CD4-positive, alpha-beta T cell (primary cell): ENCODE results near the gene AMZ1. TPM values are rescaled to one million over a fixed set of nuclear protein-coding genes. Genes with fewer than 3 reads are reported as not detected.

Source experiments
- ATAC-seq: fragments of 200-7000 bp; cut with Tn5 transposase; one replicate; pipeline ENCODE4 v1.10.0; 2022; ENCODE audit warnings: mild to moderate bottlenecking; ENCODE audit not compliant: poor library complexity
- CTCF ChIA-PET: fragments of 350-600 bp; sonication (Branson Sonifier 250); formaldehyde crosslinking; loops from one replicate; lab custom pipeline; 2021; ENCODE audit warnings: antibody characterized with exemption, inconsistent platforms; lab: Charles Lee
- POLR2A ChIA-PET: fragments of 350-600 bp; sonication (Branson Sonifier 250); formaldehyde crosslinking; loops from one replicate; lab custom pipeline; 2021; ENCODE audit warnings: antibody characterized with exemption, inconsistent platforms; lab: Charles Lee
- DNase-seq, 14 experiments: peaks; one replicate each; pipeline ENCODE4 v3.0.0-alpha.2; 2013 to 2020; ENCODE audit warnings: mixed read lengths in 2 of 14
- H3K27ac ChIP-seq, 2 donors: one replicate each; pipeline versions ENCODE4 v1.5.1 to v1.7.0; 2013; ENCODE audit warnings: low read length in 2 of 2, low read depth in 1 of 2, mild to moderate bottlenecking in 1 of 2
- H3K27me3 ChIP-seq, 2 experiments: 1 replicate in 1 of 2; 2 replicates in 1 of 2; pipeline versions ENCODE4 v1.6.1 to v1.7.0; 2013; ENCODE audit warnings: low read length in 2 of 2, control low read depth in 1 of 2, mild to moderate bottlenecking in 1 of 2, moderate library complexity in 1 of 2; ENCODE audit not compliant: insufficient read depth in 2 of 2, control insufficient read depth in 1 of 2
- H3K36me3 ChIP-seq: one replicate; pipeline ENCODE4 v1.6.1; 2013; ENCODE audit warnings: low read length, control low read depth; ENCODE audit not compliant: insufficient read depth
- H3K4me1 ChIP-seq: one replicate; pipeline ENCODE4 v1.6.1; 2013; ENCODE audit warnings: low read length, control low read depth; ENCODE audit not compliant: insufficient read depth
- H3K4me3 ChIP-seq: one replicate; pipeline ENCODE4 v1.5.1; 2013; ENCODE audit warnings: mild to moderate bottlenecking, low read length, moderate library complexity
- H3K9me3 ChIP-seq, 2 experiments: 1 replicate in 1 of 2; 2 replicates in 1 of 2; pipeline versions ENCODE4 v1.6.1 to v1.7.0; 2013; ENCODE audit warnings: low read length in 2 of 2, mild to moderate bottlenecking in 2 of 2, control low read depth in 1 of 2, moderate library complexity in 1 of 2; ENCODE audit not compliant: control insufficient read depth in 1 of 2, insufficient read depth in 1 of 2
- H3K27ac Mint-ChIP-seq: one replicate; pipeline ENCODE4 v1.8.0; 2020; ENCODE audit warnings: mixed read lengths
- H3K27me3 Mint-ChIP-seq: one replicate; pipeline ENCODE4 v1.8.0; 2021; ENCODE audit warnings: mixed read lengths
- H3K36me3 Mint-ChIP-seq: one replicate; pipeline ENCODE4 v1.8.0; 2021; ENCODE audit warnings: low read depth, mixed read lengths
- H3K4me1 Mint-ChIP-seq: one replicate; pipeline ENCODE4 v1.8.0; 2021; ENCODE audit warnings: low read depth, mixed read lengths
- H3K4me3 Mint-ChIP-seq: one replicate; pipeline ENCODE4 v1.8.0; 2020; ENCODE audit warnings: mild to moderate bottlenecking, mixed read lengths
- H3K9me3 Mint-ChIP-seq: one replicate; pipeline ENCODE4 v1.8.0; 2020; ENCODE audit warnings: mixed read lengths
- CTCF ChIP-seq: fragments of 200-600 bp; IDR thresholded peaks from one replicate; pipeline ENCODE4 v1.8.0; 2022; ENCODE audit warnings: antibody characterized with exemption, mild to moderate bottlenecking
- intact Hi-C, 2 experiments: fragments of 100-400 bp; cut with DNase I in 1 of 2; cut with micrococcal nuclease in 1 of 2; formaldehyde crosslinking; loops; one replicate each; pipeline versions ENCODE4 v1.15.1 to v1.9.0; 2023 to 2025; cut with DNase I, micrococcal nuclease
- total RNA-seq, 174 experiments: library from RNA in 2 of 174; stranded (reverse) in 2 of 174; gene quantifications; one replicate each; pipeline ENCODE4 v1.2.3 and lab custom pipeline; 2021 to 2026

AMZ1 gene
- total RNA-seq, 2 experiments from 2014 or later: 0.25 to 0.36 TPM

- H3K27ac ChIP-seq: no peak overlapping the region
- peaks cover 0 to 16% of the 10 kb centered on the region in 2 experiments for H3K9me3 ChIP-seq
- no peak overlapping the region for H3K4me3 ChIP-seq
- peaks cover 3 to 7% of the 10 kb centered on the region in 2 experiments for H3K27me3 ChIP-seq
- Mint-ChIP-seq H3K36me3 (no peaks in the 10 kb centered on the region), H3K4me1 (peaks cover 7% of the 10 kb centered on the region), H3K27ac (no peak overlapping the region), H3K9me3 (no peaks in the 10 kb centered on the region), H3K4me3 (no peak overlapping the region), H3K27me3 (peaks cover 12% of the 10 kb centered on the region)
- ChIA-PET CTCF (interaction anchor here (1.0 kb wide), 1 partner anchor 44 kb away, joined by 3 read pairs; no protein-coding TSS in a partner anchor), POLR2A (no interaction called here)
- TF ChIP-seq CTCF: no peak
- ATAC-seq (no peak), DNase-seq (no peak)
- intact Hi-C loops: no loop called here
- peaks cover 5% of the 10 kb centered on the region for H3K4me1 ChIP-seq
- no peaks in the 10 kb centered on the region for H3K36me3 ChIP-seq
These were observed 21.8 kb upstream of the AMZ1 start for GRCh38 chr7:2666155-2666554.

GRCh38 chr7:2666588-2667250 lies 21.3 kb upstream of the AMZ1 start:
- Mint-ChIP-seq H3K27me3 (peaks cover 12% of the 10 kb centered on the region), H3K9me3 (no peaks in the 10 kb centered on the region), H3K36me3 (no peaks in the 10 kb centered on the region), H3K4me3 (no peak overlapping the region), H3K4me1 (peaks cover 7% of the 10 kb centered on the region), H3K27ac (no peak overlapping the region)
- Histone ChIP-seq H3K36me3 (no peaks in the 10 kb centered on the region), H3K4me1 (peaks cover 7% of the 10 kb centered on the region), H3K27ac (no peak overlapping the region), H3K27me3 (peaks cover 3 to 7% of the 10 kb centered on the region in 2 experiments), H3K4me3 (no peak overlapping the region), H3K9me3 (peaks cover 0 to 16% of the 10 kb centered on the region in 2 experiments)
- intact Hi-C loops: no loop called here
- CTCF ChIA-PET: interaction anchor here (1.0 kb wide), 1 partner anchor 43 kb away, joined by 3 read pairs; no protein-coding TSS in a partner anchor
- no peak for DNase-seq
- no peak for TF ChIP-seq CTCF
- no peak for ATAC-seq
- POLR2A ChIA-PET: no interaction called here

- intact Hi-C loops: no loop called here
- no peaks in the 10 kb centered on the region for H3K9me3 Mint-ChIP-seq
- Histone ChIP-seq H3K27me3 (peaks cover 3 to 7% of the 10 kb centered on the region in 2 experiments), H3K36me3 (no peaks in the 10 kb centered on the region), H3K27ac (no peak overlapping the region), H3K4me3 (no peak overlapping the region), H3K4me1 (peaks cover 7% of the 10 kb centered on the region), H3K9me3 (peaks cover 0 to 16% of the 10 kb centered on the region in 2 experiments)
- CTCF ChIA-PET: no interaction called here
- no peak overlapping the region for H3K4me3 Mint-ChIP-seq
- H3K4me1 Mint-ChIP-seq: peaks cover 7% of the 10 kb centered on the region
- TF ChIP-seq CTCF: no peak
- peaks cover 12% of the 10 kb centered on the region for H3K27me3 Mint-ChIP-seq
- ATAC-seq: no peak
- POLR2A ChIA-PET: no interaction called here
- DNase-seq: no peak
- H3K27ac Mint-ChIP-seq: no peak overlapping the region
- no peaks in the 10 kb centered on the region for H3K36me3 Mint-ChIP-seq
These were observed 20.2 kb upstream of the AMZ1 start for GRCh38 chr7:2667843-2668242.
